RWPE2 (cell line): ENCODE measurements around the gene CCL2.

Experiments
- ATAC-seq: fragments of 200-7000 bp; cut with Tn5 transposase; 3 replicates; pipeline ENCODE4 v1.9.1; 2021; ENCODE audit warnings: low read depth
- DNase-seq: peaks from one replicate; pipeline ENCODE4 v3.0.0-alpha.2; 2020; ENCODE audit warnings: low spot score
- H3K27ac ChIP-seq: fragments of 450-650 bp; 2 replicates; pipeline ENCODE4 v1.5.1; 2017; ENCODE audit warnings: mild to moderate bottlenecking; ENCODE audit not compliant: poor library complexity, severe bottlenecking
- H3K27me3 ChIP-seq: fragments of 250-450 bp; sonication (Bioruptor Pico); 2 replicates; pipeline ENCODE4 v1.5.1; 2021; ENCODE audit warnings: mild to moderate bottlenecking, moderate library complexity; ENCODE audit not compliant: insufficient read depth, poor library complexity, severe bottlenecking
- H3K36me3 ChIP-seq: fragments of 250-450 bp; sonication (Bioruptor Pico); 2 replicates; pipeline ENCODE4 v1.5.1; 2020; ENCODE audit warnings: low read depth, mild to moderate bottlenecking, moderate library complexity
- H3K4me1 ChIP-seq: fragments of 250-450 bp; sonication (Bioruptor Pico); 2 replicates; pipeline ENCODE4 v1.5.1; 2021; ENCODE audit warnings: mild to moderate bottlenecking, moderate library complexity; ENCODE audit not compliant: insufficient read depth, poor library complexity, severe bottlenecking
- H3K4me3 ChIP-seq: fragments of 250-450 bp; sonication (Bioruptor Pico); 2 replicates; pipeline ENCODE4 v1.5.1; 2021; ENCODE audit warnings: mild to moderate bottlenecking, moderate library complexity; ENCODE audit not compliant: severe bottlenecking
- H3K9me3 ChIP-seq: fragments of 250-450 bp; sonication (Bioruptor Pico); 2 replicates; pipeline ENCODE4 v1.5.1; 2021; ENCODE audit warnings: mild to moderate bottlenecking, moderate library complexity; ENCODE audit not compliant: severe bottlenecking
- CTCF ChIP-seq: fragments of 450-650 bp; IDR thresholded peaks from one replicate; pipeline ENCODE4 v1.5.1; 2017; ENCODE audit warnings: mild to moderate bottlenecking, moderate library complexity; ENCODE audit not compliant: poor library complexity, severe bottlenecking

The CCL2 gene

GRCh38 chr17:34285286-34285792 is 30.3 kb downstream of the CCL2 start, which contains the start of gene CCL11:
Gene CCL11, plus strand, starts transcription at chr17:34285742. Its CDS starts 67 bp downstream, at chr17:34285809.
- H3K9me3 ChIP-seq = no peaks in the 10 kb centered on the region

GRCh38 chr17:34287875-34288274 is 32.8 kb downstream of the CCL2 start:
- Histone ChIP-seq H3K27me3 (no peaks in the 10 kb centered on the region), H3K4me3 (no peak overlapping the region), H3K27ac (no peak overlapping the region), H3K36me3 (no peaks in the 10 kb centered on the region), H3K4me1 (no peaks in the 10 kb centered on the region), H3K9me3 (no peaks in the 10 kb centered on the region)
- no peak for TF ChIP-seq CTCF
- DNase-seq (no peak), ATAC-seq (no peak)

More at GRCh38 chr17:34285286-34285792, 30.3 kb downstream of the CCL2 start, which contains the start of gene CCL11:
- Histone ChIP-seq H3K4me1 (no peaks in the 10 kb centered on the region), H3K4me3 (no peak within 1 kb of the TSS), H3K36me3 (no peaks in the 10 kb centered on the region), H3K27ac (no peak within 1 kb of the TSS), H3K27me3 (no peaks in the 10 kb centered on the region)
- TF ChIP-seq CTCF = no peak
- ATAC-seq (no peak), DNase-seq (no peak)

GRCh38 chr17:34290586-34290985 is 35.5 kb downstream of the CCL2 start:
- Histone ChIP-seq H3K27ac (no peak overlapping the region), H3K27me3 (no peaks in the 10 kb centered on the region), H3K36me3 (no peaks in the 10 kb centered on the region), H3K9me3 (no peaks in the 10 kb centered on the region), H3K4me1 (no peaks in the 10 kb centered on the region), H3K4me3 (no peak overlapping the region)
- TF ChIP-seq CTCF = no peak
- no peak for ATAC-seq
- DNase-seq = no peak

GRCh38 chr17:34291721-34292348 is 36.8 kb downstream of the CCL2 start:
- no peaks in the 10 kb centered on the region for H3K36me3 ChIP-seq
- no peaks in the 10 kb centered on the region for H3K27me3 ChIP-seq
- ATAC-seq (no peak), DNase-seq (no peak)
- H3K4me3 ChIP-seq = no peak overlapping the region
- TF ChIP-seq CTCF = no peak
- no peak overlapping the region for H3K27ac ChIP-seq
- no peaks in the 10 kb centered on the region for H3K4me1 ChIP-seq
- H3K9me3 ChIP-seq = no peaks in the 10 kb centered on the region

- Histone ChIP-seq H3K9me3 (no peaks in the 10 kb centered on the region), H3K4me3 (no peak overlapping the region), H3K27me3 (no peaks in the 10 kb centered on the region), H3K4me1 (no peaks in the 10 kb centered on the region), H3K36me3 (no peaks in the 10 kb centered on the region), H3K27ac (no peak overlapping the region)
- DNase-seq (no peak), ATAC-seq (no peak)
- no peak for TF ChIP-seq CTCF
Observed at GRCh38 chr17:34299027-34299426, 43.9 kb downstream of the CCL2 start.
